Progenitor cell of endocrine pancreas (in vitro differentiated cells): ENCODE data around the gene CLTCL1. TPM values are rescaled to one million over a fixed set of nuclear protein-coding genes. Genes with fewer than 3 reads are reported as not detected.
"Not testable (repeated sequence)": the region's sequence is repeated elsewhere in the genome, so short reads cannot be mapped to it uniquely, and the experiment has no call there.

Source experiments
- DNase-seq: peaks from one replicate; pipeline ENCODE4 v3.0.0; 2021; ENCODE audit warnings: low spot score; ENCODE audit not compliant: unreplicated experiment
- H3K27ac Mint-ChIP-seq: 2 replicates; pipeline ENCODE4 v1.8.0; 2021; ENCODE audit warnings: mild to moderate bottlenecking, moderate library complexity, mixed read lengths
- H3K27me3 Mint-ChIP-seq: 2 replicates; pipeline ENCODE4 v1.8.0; 2021; ENCODE audit warnings: mixed read lengths
- H3K36me3 Mint-ChIP-seq: 2 replicates; pipeline ENCODE4 v1.8.0; 2022; ENCODE audit warnings: mixed read lengths; ENCODE audit not compliant: insufficient read depth
- H3K4me1 Mint-ChIP-seq: 2 replicates; pipeline ENCODE4 v1.8.0; 2021; ENCODE audit warnings: low read depth, mixed read lengths
- H3K4me3 Mint-ChIP-seq: 2 replicates; pipeline ENCODE4 v1.8.0; 2021; ENCODE audit warnings: low read depth, mild to moderate bottlenecking, moderate library complexity, mixed read lengths
- H3K9me3 Mint-ChIP-seq: 2 replicates; pipeline ENCODE4 v1.8.0; 2021; ENCODE audit warnings: low read depth, mixed read lengths
- total RNA-seq: library from RNA; stranded (reverse); gene quantifications from 2 replicates; pipeline ENCODE4 v1.2.1, GENCODE V29; 2021
- TF ChIP-seq, protein P1 (sequence below): fragments of 200-600 bp; sonication (generic); IDR thresholded peaks from one replicate; pipeline ENCODE4 v1.5.0; 2021; ENCODE audit warnings: antibody characterized with exemption, mild to moderate bottlenecking; ENCODE audit not compliant: unreplicated experiment

CLTCL1 gene
- total RNA-seq, 1 donor from 2014 or later = 6.6 TPM

DNA sequence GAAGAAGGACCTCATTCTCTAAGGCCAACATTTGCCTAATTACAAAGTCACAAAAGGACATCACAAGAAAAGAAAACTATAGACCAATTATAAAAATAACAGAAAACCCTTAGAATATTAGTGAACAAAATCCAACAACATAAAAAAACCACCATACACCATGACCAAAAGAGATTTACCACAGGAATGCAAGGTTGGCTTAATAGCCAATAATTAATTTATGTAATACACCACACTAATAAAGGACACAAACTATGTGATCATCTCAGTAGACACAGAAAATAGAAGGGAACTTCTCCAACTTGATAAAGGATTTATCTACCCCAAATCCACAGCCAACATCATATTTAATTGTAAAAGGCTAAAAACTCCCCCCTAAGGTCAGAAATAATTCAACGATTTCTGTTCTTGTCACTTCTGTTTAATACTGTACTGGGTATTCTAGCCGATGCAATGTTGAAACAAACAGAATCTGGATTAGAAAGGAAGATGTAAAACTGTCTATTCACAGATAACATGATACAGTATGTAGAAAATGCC, 24.9 kb downstream of the CLTCL1 start:
- DNase-seq = no peak
- no peaks in the 10 kb centered on the region for H3K27me3 Mint-ChIP-seq
- H3K9me3 Mint-ChIP-seq = peaks cover 14% of the 10 kb centered on the region
- H3K27ac Mint-ChIP-seq = no peak overlapping the region
- TF ChIP-seq, protein P1, sequence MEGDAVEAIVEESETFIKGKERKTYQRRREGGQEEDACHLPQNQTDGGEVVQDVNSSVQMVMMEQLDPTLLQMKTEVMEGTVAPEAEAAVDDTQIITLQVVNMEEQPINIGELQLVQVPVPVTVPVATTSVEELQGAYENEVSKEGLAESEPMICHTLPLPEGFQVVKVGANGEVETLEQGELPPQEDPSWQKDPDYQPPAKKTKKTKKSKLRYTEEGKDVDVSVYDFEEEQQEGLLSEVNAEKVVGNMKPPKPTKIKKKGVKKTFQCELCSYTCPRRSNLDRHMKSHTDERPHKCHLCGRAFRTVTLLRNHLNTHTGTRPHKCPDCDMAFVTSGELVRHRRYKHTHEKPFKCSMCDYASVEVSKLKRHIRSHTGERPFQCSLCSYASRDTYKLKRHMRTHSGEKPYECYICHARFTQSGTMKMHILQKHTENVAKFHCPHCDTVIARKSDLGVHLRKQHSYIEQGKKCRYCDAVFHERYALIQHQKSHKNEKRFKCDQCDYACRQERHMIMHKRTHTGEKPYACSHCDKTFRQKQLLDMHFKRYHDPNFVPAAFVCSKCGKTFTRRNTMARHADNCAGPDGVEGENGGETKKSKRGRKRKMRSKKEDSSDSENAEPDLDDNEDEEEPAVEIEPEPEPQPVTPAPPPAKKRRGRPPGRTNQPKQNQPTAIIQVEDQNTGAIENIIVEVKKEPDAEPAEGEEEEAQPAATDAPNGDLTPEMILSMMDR = no peak
- no peak overlapping the region for H3K4me3 Mint-ChIP-seq
- peaks cover 2% of the 10 kb centered on the region for H3K36me3 Mint-ChIP-seq
- no peaks in the 10 kb centered on the region for H3K4me1 Mint-ChIP-seq

DNA sequence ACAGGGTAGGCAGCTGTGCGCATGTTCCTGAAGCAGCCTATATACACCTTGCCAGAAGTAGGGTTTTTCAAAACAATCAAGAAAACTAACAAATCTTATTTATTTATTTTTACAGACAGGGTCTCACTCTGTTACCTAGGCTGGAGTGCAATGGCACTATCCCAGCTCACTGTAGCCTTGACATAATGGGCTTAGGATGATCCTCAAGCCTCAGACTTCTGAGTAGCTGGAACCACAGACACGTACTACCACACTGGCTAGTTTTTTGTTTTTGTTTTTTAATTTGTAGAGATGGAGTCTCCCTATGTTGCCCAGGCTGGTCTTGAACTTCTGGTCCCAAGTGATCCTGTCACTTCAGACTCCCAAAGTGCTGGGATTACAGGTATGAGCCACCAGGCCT, 25.7 kb downstream of the CLTCL1 start:
- no peak overlapping the region for H3K27ac Mint-ChIP-seq
- H3K4me3 Mint-ChIP-seq = no peak overlapping the region
- H3K36me3 Mint-ChIP-seq = peaks cover 2% of the 10 kb centered on the region
- DNase-seq = no peak
- H3K4me1 Mint-ChIP-seq = no peaks in the 10 kb centered on the region
- no peaks in the 10 kb centered on the region for H3K27me3 Mint-ChIP-seq
- H3K9me3 Mint-ChIP-seq = peaks cover 14% of the 10 kb centered on the region
- TF ChIP-seq, protein P1 = no peak

GRCh38 chr22:19260804-19261203, 30.7 kb downstream of the CLTCL1 start:
- Mint-ChIP-seq H3K4me3 (no peak overlapping the region), H3K36me3 (peaks cover 8% of the 10 kb centered on the region), H3K27me3 (no peaks in the 10 kb centered on the region), H3K4me1 (no peaks in the 10 kb centered on the region), H3K9me3 (peaks cover 1% of the 10 kb centered on the region), H3K27ac (no peak overlapping the region)
- TF ChIP-seq, protein P1 = no peak
- no peak for DNase-seq

- TF ChIP-seq, protein P1 = no peak
These were observed 31.3 kb downstream of the CLTCL1 start for GRCh38 chr22:19260194-19260593.

GRCh38 chr22:19258968-19259288, 32.6 kb downstream of the CLTCL1 start:
- not testable (repeated sequence) for H3K27ac Mint-ChIP-seq

More at GRCh38 chr22:19260194-19260593, 31.3 kb downstream of the CLTCL1 start:
- Mint-ChIP-seq H3K27ac (no peak overlapping the region), H3K36me3 (peaks cover 8% of the 10 kb centered on the region), H3K4me1 (no peaks in the 10 kb centered on the region), H3K9me3 (no peaks in the 10 kb centered on the region), H3K27me3 (no peaks in the 10 kb centered on the region), H3K4me3 (no peak overlapping the region)
- DNase-seq = no peak

GRCh38 chr22:19258371-19258770, 33.1 kb downstream of the CLTCL1 start:
- Mint-ChIP-seq H3K4me1 (no peaks in the 10 kb centered on the region), H3K27ac (no peak overlapping the region), H3K9me3 (peaks cover 3% of the 10 kb centered on the region), H3K4me3 (no peak overlapping the region), H3K36me3 (peaks cover 9% of the 10 kb centered on the region), H3K27me3 (no peaks in the 10 kb centered on the region)
- DNase-seq = no peak
- TF ChIP-seq, protein P1 = no peak

More at GRCh38 chr22:19258968-19259288, 32.6 kb downstream of the CLTCL1 start:
- not testable (repeated sequence) for H3K4me1 Mint-ChIP-seq, H3K4me3 Mint-ChIP-seq, H3K27me3 Mint-ChIP-seq, H3K9me3 Mint-ChIP-seq, DNase-seq, H3K36me3 Mint-ChIP-seq

- H3K27me3 Mint-ChIP-seq, DNase-seq, H3K4me3 Mint-ChIP-seq, H3K27ac Mint-ChIP-seq, H3K36me3 Mint-ChIP-seq, H3K4me1 Mint-ChIP-seq, H3K9me3 Mint-ChIP-seq: not testable (repeated sequence)
These were observed 35.2 kb downstream of the CLTCL1 start for GRCh38 chr22:19256362-19256761.
